ENCODE results near the gene NXF2B. TPM values are rescaled to one million over a fixed set of nuclear protein-coding genes. Genes with fewer than 3 reads are reported as not detected.

NXF2B gene
- total and polyA plus RNA-seq, 2 of the 8 experiments (the other 6 are each of a cell fraction or from before 2014, with no cell fraction given) = not detected

DNA sequence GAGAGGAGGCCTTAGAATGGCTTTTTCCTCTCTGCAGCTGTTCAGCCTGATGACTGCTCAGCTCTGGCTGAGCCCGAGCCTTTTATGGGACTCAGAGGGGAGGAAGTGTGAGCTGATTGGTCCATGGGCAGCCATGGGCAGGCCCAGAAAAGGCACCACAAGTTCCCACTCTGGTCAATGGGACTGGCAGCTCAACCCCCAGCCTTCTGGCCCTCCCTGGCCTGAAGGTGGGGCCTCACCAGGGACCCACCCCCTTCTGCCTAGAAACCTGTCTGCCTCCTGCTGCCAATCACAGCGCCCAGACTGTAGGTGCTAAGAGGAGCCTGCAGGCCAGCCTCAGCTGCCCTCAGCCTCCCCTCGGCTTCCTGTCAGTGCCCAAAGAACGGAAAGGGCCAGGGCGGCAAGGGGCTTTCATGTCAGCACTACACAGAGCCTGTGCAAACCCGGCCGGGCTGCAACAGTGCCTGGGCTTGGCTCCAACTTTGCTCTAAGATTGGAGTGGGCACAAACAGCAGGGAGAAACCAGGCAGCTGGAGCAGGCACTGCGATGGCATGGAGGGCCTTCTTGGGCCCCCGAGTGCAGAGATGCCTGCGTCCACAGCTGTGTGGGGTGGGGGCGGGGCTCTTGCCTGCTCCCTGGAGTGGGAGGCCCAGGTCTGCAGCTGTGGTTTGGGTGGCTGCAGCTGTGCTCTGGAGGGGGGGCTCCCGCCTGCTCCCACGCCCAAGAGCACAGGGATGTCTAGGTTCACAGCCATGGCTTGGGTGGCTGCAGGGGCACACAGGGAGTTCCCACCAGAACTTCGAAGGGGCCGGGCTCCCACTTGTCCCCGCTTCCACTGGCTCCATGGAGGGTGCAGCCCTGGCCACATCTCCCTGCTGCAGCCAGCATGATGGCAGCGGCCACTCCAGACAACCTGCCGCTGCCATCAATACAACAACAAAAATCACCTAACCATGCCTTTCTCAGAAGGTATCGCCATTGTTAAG lies 100.2 kb downstream of the NXF2B start:
- Histone ChIP-seq H3K4me1 (replicated peaks in 1 of 4; ENCODE audit: control insufficient read depth in 3 of 4, insufficient read depth in 4 of 4, low read length in 3 of 4) (no peaks in the 10 kb centered on the region), H3K14ac (ENCODE audit: insufficient read length) (no peak overlapping the region), H3K9me3 (ENCODE audit: insufficient read depth in 2 of 2, low read depth in 1 of 2, low read length in 1 of 2) (peaks cover 0 to 31% of the 10 kb centered on the region in 2 experiments; a peak in 2 of 4 replicates), H2AFZ (ENCODE audit: low read length) (no peak overlapping the region), H2BK20ac (ENCODE audit: low read length) (no peak overlapping the region), H4K91ac (replicated peaks; ENCODE audit: insufficient read length, low read length) (no peak overlapping the region), H3K79me1 (ENCODE audit: low read depth, low read length) (no peaks in the 10 kb centered on the region), H3K9ac (replicated peaks in 1 of 4; ENCODE audit: extremely low read depth in 1 of 4, low read depth in 3 of 4, low read length in 3 of 4) (no peak overlapping the region), H3K36me3 (ENCODE audit: control insufficient read depth in 2 of 4, insufficient read depth in 4 of 4, low read length in 3 of 4) (no peaks in the 10 kb centered on the region), H2BK15ac (ENCODE audit: low read length) (no peak overlapping the region), H4K5ac (ENCODE audit: insufficient read length, low read depth, low read length) (no peak overlapping the region), H3K18ac (ENCODE audit: extremely low read depth, low read length) (no peak overlapping the region), H3K23ac (ENCODE audit: insufficient read length) (no peak overlapping the region), H3K4ac (replicated peaks; ENCODE audit: insufficient read length, low read depth, low read length) (no peak overlapping the region), H4K20me1 (replicated peaks in 1 of 2; ENCODE audit: control insufficient read depth in 1 of 2, insufficient read depth in 2 of 2, low read length in 2 of 2) (no peaks in the 10 kb centered on the region), H3K4me3 (ENCODE audit: extremely low read depth in 1 of 4, insufficient read depth in 2 of 4, low read depth in 3 of 4, low read length in 4 of 4) (no peak overlapping the region), H2BK12ac (ENCODE audit: low read depth, low read length) (no peak overlapping the region), H3K79me2 (ENCODE audit: control insufficient read depth in 1 of 2, insufficient read depth in 2 of 2, low read length in 2 of 2) (no peaks in the 10 kb centered on the region), H2AK5ac (ENCODE audit: low read depth, low read length) (no peak overlapping the region), H3K27me3 (replicated peaks in 1 of 4; ENCODE audit: control insufficient read depth in 3 of 4, extremely low read depth in 1 of 4, insufficient read depth in 3 of 4, low read length in 3 of 4) (no peaks in the 10 kb centered on the region), H3K4me2 (ENCODE audit: insufficient read depth in 1 of 2, low read depth in 2 of 2, low read length in 2 of 2) (no peak overlapping the region), H3K27ac (ENCODE audit: low read depth, low read length) (no peak overlapping the region), H3K23me2 (ENCODE audit: low read depth, low read length) (no peaks in the 10 kb centered on the region), H2BK120ac (replicated peaks; ENCODE audit: low read depth, low read length) (no peak overlapping the region), H4K8ac (ENCODE audit: extremely low read depth, insufficient read depth, low read length) (no peak overlapping the region), H2BK5ac (ENCODE audit: low read depth, low read length) (no peak overlapping the region), H3K56ac (replicated peaks; ENCODE audit: insufficient read length, low read depth, low read length) (no peak overlapping the region)
- FAIRE-seq = no peak
- 79% methylated on average over 11 of the region's 19 CpGs; no CpG with 5 or more reads in 1 of the 2 experiments for WGBS, 2 experiments (ENCODE audit: extremely low coverage in 1 of 2, insufficient coverage in 1 of 2, insufficient read length in 1 of 2, insufficient replicate concordance in 2 of 2, low coverage in 1 of 2, low lambda C conversion rate in 2 of 2, missing lambda C conversion rate in 1 of 2)
- POLR2A ChIA-PET (ENCODE audit: partially characterized antibody) = no interaction called here
- TF ChIP-seq SP4 (IDR thresholded peaks at IDR 0.05; ENCODE audit: low read length) (no peak), SIX5 (IDR thresholded peaks at IDR 0.05; ENCODE audit: low read depth, low read length) (no peak), KDM4A (IDR thresholded peaks at IDR 0.05; ENCODE audit: low read depth, low read length, severe bottlenecking) (no peak), RBBP5 (IDR thresholded peaks at IDR 0.05; ENCODE audit: borderline replicate concordance, low read depth, low read length) (no peak), EGR1 (IDR thresholded peaks at IDR 0.05; ENCODE audit: borderline replicate concordance, low read depth, low read length) (no peak), SRF (IDR thresholded peaks at IDR 0.05; ENCODE audit: low read depth, low read length) (no peak), NANOG (IDR thresholded peaks at IDR 0.05; ENCODE audit: insufficient read depth, low read depth, low read length, poor library complexity, severe bottlenecking) (no peak)
- CTCF ChIA-PET (ENCODE audit: partially characterized antibody) = no interaction called here
- DNase-seq (ENCODE audit: low read depth in 1 of 2, low spot score in 2 of 2) = no peak
